ENCODE data around the gene HEXA.
"Not testable (repeated sequence)": the region's sequence is repeated elsewhere in the genome, so short reads cannot be mapped to it uniquely, and the experiment has no call there.

The HEXA gene

GRCh38 chr15:72375846-72376581 is at the start of gene HEXA:
Gene HEXA (minus strand): TSS chr15:72376014. CDS start chr15:72375972, 42 bp downstream.
- peak; percentile 91 for DNase-seq

DNA sequence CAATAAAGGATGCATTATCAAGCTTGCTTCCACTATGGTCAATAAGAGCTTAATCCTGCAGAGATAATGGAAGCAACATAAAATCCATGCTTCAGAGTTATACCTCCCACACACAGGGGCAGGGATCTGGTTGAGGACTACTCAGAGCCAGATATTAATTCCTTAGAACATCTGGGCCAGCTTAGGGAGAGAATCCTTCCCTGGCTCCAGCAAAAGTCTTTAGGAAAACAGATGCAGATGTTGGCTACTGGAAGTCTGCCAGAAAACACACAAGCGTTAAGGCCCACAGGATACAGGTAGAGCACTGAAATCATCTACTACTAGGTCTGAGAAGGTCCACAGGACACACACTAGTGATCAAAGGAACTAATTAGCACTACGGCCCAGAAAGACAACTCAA is 47.4 kb upstream of the HEXA start:
- no peak for DNase-seq

DNA sequence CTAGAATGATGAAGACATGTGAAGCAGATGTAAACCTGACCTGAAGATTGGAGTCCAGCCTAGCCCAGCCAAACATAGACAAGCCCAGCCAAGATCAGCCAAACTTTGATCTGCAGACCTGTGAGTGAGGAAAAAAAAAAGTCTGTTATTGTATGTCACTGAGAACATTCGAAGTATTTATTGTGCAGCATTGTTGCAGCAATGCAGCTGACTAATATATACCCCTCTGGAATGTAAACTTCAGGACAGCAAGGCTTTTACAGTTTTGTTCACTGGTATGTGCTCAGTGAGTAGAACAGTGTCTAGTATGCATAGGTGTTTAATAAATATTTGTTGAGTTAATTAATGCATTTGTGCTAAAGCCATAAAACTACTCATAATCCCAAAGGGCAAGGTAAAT is 45.7 kb upstream of the HEXA start:
- no peak for DNase-seq

GRCh38 chr15:72420576-72420975 is 44.8 kb upstream of the HEXA start:
- DNase-seq = no peak

DNA sequence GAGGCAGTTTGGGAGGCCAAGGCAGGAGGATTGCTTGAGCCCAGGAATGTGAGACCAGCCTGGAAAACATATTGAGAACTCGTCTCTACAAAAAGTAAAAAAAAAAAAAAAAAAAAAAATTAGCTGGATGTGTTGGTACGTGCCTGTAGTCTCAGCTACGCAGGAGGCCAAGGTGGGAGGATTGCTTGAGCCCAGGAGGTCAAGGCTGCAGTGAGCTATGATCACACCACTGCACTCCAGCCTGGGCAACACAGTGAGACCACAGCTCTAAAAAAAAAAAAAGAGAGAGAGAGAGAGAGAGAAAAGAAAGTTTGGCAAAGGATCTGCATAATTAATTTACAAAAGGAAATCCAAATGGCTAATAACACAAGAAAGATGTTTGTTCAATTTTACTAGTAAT is 44.0 kb upstream of the HEXA start:
- not testable (repeated sequence) for DNase-seq

- no peak for DNase-seq
These were observed 39.5 kb upstream of the HEXA start for GRCh38 chr15:72415304-72415703.

- not testable (repeated sequence) for DNase-seq
These were observed 37.5 kb upstream of the HEXA start for GRCh38 chr15:72413337-72413736.

GRCh38 chr15:72411544-72411943 is 35.7 kb upstream of the HEXA start:
- no peak for DNase-seq

GRCh38 chr15:72411111-72411510 is 35.3 kb upstream of the HEXA start:
- no peak for DNase-seq

GRCh38 chr15:72406936-72407335 is 31.1 kb upstream of the HEXA start:
- DNase-seq = no peak

- no peak for DNase-seq
These were observed 29.0 kb upstream of the HEXA start for GRCh38 chr15:72404841-72405240.

DNA sequence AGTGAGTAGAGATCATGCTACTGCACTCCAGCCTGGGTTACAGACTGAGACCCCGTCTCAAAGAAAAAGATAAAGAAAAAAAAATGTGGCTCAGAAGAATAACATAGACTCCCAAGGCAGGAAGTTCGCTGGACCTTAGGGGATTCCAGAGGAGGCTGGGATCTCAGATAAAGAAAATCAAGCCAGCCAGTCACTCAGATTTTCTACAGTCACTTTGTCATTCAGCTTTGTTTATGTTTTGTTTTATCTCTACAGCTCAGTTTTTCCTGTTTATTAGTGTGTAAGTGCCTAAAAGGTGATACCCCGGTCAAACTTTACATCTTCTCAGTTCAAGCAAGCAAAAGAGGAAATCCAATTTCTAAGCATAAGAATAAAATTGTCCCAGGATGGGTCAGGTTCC is 28.5 kb upstream of the HEXA start:
- DNase-seq = no peak

DNA sequence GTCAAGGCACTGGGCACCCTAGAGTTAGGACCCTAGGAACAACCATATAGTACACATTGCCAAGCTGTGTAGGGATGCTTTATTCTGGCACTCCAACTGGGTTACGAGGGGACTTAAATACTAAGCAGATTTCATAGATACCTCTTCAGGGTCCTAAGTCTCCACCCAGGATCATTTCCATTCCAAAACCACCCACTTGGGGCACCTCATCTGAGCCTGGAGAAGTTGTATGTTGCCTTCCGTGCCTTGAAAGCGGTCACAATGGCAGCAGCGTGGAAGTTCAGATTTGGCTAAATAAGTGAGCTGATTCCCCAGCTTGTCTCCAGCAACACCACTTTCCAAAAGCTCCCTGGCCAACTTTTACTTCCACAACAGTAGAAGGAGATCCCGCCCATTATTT is 26.9 kb upstream of the HEXA start:
- no peak for DNase-seq

GRCh38 chr15:72398648-72399047 is 22.8 kb upstream of the HEXA start:
- DNase-seq = no peak

DNA sequence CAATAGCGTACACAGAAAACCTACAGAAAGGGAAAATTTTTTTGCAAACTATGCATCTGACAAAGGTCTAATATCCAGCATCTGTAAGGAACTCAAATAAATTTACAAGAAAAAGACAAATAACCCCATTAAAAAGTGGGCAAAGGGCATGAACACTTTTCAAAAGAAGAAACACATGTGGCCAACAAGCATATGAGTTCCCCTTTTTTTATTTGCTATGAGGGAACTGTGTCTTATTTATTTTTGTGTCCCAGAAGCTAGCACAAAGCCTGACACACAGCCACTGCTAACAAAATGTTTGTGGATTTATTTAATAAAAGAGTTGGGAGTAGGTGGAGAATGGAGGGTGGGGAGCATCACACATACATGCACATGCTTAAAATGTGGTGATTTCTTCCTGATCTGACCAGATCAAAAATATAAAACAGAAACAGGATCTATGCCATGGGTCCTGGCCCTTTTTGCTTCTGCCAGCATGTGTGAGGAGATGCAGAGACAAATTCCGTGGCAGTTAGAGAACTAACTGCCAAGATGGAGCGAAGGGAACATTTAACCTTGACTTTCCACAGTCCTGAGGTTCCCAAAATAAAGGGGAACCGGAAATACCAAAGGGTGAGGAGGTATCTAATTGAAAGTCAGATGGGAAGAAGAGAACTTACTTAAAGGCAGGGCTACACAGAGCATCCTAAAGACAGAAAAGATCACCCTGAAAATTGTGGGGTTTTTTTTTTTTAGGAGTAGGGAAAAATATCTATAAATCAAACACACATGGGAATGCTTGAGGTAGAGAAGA is 22.2 kb upstream of the HEXA start, which contains the start of gene TMEM202:
TSS of gene TMEM202 (plus strand) at position 510 of the 793 bp plus-strand sequence. CDS start at position 532, 22 bp downstream.
- no peak for DNase-seq

DNA sequence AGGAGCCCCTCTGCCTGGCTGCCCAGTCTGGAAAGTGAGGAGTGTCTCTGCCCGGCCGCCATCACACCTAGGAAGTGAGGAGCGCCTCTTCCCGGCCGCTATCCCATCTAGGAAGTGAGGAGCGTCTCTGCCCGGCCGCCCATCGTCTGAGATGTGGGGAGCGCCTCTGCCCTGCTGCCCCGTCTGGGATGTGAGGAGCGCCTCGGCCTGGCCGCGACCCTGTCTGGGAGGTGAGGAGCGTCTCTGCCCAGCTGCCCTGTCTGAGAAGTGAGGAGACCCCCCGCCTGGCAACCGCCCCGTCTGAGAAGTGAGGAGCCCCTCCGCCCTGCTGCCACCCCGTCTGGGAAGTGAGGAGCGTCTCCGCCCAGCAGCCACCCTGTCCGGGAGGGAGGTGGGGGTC is 20.5 kb upstream of the HEXA start:
- not testable (repeated sequence) for DNase-seq

- DNase-seq = no peak
These were observed 13.4 kb upstream of the HEXA start for GRCh38 chr15:72389231-72389630.

DNA sequence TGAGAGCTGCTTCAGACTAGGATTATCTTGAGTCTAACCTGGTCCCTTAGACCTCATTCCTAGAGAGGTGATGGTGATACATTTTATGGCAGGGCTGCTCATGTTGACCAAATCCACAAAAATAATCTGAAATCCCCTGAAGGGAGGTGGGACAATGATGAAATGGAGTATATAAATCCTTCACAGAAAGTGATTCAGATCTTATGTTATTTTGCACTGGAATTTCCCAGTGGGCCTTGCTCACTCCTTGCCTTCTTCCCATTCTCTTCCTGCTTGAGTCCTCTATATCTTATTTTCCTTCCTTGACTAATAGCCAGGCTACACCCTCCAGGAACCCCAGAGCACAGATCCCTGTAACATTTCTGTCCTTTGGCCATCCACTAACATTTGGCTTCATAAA is 11.9 kb upstream of the HEXA start:
- no peak for DNase-seq

GRCh38 chr15:72382146-72382545 is 6.3 kb upstream of the HEXA start:
- no peak for DNase-seq

DNA sequence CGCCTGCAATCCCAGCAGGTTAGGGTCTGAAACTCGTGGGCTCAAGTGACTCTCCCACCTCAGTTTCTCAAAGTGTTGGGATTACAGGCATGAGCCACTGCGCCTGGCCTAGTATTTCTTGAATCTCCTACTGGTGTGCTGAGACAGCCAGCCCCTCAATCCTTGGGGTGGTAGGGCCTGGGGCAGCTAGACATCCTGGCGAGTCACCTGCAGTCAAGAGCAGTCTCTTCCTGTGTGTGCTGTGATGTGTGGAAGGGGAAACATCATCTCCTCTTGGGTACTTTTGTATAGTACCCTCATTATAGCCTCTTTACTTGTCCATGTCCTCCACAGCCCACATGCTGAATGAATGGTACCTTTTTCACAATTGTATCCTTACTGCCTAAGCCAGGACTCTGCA is 4.9 kb upstream of the HEXA start:
- DNase-seq = no peak

DNA sequence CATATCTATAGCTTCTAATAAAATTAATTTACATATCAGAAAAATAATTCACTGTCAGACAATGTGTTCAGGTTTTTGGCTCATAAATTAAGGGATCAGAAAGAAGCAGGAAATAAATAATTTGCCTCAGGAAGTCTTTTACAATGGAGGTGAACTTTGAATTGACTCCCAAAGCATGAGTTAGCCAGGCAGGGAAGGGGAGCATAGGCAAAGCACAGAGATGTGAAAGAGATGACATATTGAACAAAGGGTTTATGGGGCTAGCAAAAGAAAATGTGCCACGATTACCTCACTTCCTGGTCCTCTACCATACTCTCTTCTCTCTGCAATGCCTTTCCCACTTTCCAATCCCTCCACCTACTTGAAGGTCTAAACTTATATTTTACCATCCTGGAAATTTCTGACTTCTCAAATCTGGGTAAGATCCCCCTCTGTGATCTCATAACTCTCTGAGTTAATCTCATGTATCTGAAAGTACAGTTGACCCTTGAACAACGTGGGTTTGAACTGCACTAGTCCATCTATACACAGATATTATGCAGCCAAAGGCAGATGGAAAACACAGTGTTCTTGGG is 4.1 kb upstream of the HEXA start:
- no peak for DNase-seq

DNA sequence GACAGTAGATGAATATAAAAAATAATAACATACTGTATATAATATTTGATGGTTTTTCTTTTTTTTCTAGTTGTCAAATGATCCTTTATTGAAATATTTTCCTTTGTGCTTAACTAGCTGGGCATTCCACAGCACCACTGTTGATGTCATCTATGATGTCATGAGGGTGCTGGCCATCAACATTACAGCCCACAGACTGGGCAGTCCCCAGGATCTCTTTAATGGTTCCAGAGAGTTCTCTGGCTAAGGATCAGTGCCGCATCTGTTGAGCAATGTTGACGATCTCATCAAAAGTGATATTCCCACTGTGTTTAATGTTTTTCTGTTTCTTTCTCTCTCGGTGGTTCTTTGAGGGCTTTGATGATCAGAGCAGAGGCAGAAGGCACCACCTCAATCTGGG is 3.3 kb upstream of the HEXA start:
- not testable (repeated sequence) for DNase-seq

- no peak for DNase-seq
These were observed 1.5 kb upstream of the HEXA start for GRCh38 chr15:72377331-72377730.

DNA sequence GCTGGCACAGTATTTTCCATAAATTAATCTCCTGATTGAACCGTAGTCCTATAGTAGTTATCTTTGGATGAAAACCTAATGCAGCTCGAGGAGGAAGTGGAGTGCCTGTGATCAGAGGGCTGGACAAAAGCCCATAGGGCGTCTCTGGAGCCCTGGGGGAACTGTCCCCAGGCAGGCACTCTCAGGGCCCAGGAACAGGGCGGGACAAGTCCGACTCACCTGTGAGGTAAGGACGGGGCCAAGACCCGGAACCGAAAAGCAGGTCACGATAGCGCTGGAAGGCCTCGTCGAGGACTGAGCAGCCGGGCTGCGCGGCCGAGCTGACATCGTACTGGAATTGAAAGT is 341 bp downstream of the HEXA start:
- no peak for DNase-seq
